HG03457 (cell line): ENCODE data around the gene TCF3.

Source experiments
- ATAC-seq: cut with Tn5 transposase; IDR thresholded peaks from one replicate; pipeline ENCODE4 v1.9.1; 2021; ENCODE audit warnings: moderate number of reproducible peaks; ENCODE audit not compliant: unreplicated experiment

Gene TCF3

GRCh38 chr19:1613146-1613545 lies 39.3 kb downstream of the TCF3 start:
- ATAC-seq = no peak

DNA sequence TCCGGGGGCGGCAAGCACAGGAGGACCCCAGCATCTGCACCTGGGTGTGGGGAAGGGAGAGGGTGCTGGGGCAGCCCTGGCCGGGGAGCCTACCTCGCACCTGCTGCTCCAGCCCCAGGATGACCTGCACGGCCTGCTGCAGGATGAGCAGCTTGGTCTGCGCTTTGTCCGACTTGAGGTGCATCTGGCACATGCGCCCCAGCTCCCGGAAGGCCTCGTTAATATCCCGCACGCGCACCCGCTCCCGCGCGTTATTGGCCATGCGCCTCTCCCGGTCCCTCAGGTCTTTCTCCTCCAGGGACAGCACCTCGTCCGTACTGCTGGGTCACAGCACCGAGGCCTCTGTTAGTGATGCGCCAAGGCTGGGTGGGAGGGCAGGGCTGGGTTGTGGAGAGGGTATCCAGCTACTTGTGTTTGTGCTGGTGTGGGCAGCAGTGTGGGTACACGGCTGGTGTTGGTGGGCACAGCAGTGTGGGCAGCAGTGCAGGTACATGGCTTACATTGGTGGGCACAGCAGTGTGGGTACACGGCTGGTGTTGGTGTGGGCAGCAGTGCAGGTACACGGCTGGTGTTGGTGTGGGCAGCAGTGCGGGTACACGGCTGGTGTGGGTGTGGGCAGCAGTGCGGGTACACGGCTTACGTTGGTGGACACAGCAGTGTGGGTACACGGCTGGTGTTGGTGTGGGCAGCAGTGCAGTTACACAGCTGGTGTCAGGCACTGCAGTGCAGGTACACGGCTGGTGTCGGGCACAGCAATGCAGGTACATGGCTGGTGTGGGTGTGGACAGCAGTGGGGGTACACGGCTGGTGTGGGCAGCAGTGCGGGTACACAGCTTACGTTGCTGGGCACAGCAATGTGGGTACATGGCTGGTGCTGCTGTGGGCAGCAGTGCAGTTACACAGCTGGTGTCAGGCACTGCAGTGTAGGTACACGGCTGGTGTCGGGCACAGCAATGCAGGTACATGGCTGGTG lies 40.0 kb downstream of the TCF3 start:
- ATAC-seq = no peak

DNA sequence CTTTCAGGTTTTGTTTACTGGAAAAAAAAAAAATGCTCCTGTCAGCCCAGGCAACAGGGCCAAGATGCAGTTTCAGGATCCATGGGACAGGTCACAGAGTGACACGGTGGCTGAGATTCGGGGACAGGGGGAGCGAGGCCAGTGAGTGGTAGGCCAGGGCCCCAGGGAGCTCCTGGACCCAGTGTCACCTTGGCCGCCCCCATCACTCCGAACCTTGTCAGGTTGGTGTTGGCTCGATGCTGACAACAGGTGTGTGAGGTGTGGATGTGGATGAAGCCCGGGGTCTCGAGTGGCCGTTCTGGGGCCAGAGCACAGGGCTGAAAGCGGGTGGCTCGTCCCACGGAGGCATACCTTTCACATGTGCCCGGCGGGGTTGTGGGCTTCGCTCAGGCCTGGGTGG lies 41.1 kb downstream of the TCF3 start:
- ATAC-seq = no peak

DNA sequence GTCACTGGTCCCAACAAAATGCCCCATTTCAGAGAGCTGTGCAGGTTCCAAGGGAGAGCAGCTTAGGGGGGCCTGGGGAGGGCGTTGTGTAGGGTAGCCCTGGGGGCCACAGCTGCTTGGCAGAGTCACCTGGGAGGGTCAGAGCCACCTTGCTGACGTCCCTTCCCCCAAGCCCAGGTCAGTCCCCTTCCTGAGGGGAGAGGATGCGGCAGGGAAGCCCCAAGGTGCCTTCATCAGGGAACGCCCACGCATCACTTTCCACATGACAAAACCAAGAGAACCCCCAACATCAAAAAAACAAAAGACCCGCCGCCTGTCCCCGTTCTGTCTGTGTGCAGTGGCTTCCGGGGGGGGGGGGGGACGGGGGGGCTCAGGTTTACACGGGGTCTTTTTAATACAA lies 41.8 kb downstream of the TCF3 start:
- ATAC-seq = no peak

DNA sequence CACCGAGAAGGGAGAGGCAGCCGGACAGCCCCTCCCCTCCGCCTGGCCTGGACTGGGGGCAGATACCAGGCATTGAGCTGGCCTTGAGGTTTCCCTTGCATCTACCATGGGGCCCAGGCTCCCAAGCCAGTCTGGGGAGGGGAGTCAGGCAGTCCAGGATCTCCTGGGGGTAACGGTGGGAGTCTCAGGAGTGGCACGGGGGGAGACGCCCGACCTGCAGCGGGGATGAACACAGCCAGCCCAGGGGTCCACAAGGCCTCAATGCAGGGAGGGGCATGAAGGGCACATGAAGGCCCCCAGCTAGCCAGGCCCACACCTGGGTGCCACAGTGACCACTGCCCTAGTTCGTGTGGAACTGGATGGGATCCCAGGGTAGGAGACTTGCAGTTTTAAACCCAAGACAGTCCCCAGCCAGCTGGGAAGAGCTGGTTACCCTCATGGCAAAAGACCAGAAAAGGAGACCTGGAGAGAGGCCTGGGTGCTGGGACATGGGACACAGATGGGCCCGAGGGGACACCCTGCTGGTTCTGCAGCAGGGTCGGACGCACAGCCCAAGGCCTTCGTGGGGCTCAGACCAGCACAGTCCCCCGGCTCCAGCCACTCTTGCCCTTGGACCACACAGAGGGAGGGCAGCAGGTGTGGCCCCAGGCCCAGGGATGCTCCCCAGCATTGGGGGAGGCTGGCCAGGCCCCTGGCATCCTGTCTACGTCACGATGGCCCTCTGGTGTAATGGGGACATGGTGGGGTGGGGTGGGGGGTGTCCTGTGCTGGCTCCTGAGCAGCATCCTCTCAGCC lies 42.5 kb downstream of the TCF3 start:
- ATAC-seq = no peak

- ATAC-seq = no peak
These were observed 43.4 kb downstream of the TCF3 start for GRCh38 chr19:1609103-1609396.

DNA sequence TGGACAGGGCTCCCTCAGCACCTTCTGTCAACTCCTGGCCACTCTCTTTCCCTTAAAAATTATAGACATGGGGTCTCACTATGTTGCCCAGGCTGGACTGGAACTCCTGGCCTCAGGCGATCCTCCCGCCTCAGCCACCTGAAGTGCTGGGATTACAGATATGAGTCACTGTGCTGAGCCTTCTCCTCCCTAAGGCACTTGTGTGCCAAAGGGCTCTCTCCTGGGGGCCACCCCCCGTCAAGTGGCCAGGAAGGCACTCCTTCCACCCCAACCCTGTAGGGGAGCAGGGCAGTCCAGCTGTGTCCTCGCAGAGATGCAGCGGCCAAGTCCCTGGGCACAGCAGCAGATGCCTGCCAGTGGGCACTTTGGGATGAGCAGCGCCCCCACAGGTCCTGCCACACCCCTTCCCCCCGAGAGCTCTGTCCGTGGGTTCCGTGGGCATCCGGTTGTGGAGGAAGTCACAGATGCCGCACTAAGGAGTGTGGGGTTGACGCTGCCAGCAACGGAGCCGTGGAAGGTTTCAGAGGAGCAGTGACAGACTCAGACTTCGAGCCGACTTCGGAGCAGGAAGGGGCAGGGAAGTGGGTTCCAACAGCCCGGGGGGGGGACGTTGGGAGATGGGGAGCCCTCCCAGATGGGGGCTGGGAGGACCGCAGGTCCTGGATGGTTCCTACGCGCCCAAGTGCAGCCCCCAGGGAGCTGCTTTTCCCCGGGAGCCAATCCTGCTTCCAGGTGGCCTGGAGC lies 43.9 kb downstream of the TCF3 start:
- ATAC-seq = no peak

GRCh38 chr19:1606138-1606651 lies 46.2 kb downstream of the TCF3 start:
- no peak for ATAC-seq

DNA sequence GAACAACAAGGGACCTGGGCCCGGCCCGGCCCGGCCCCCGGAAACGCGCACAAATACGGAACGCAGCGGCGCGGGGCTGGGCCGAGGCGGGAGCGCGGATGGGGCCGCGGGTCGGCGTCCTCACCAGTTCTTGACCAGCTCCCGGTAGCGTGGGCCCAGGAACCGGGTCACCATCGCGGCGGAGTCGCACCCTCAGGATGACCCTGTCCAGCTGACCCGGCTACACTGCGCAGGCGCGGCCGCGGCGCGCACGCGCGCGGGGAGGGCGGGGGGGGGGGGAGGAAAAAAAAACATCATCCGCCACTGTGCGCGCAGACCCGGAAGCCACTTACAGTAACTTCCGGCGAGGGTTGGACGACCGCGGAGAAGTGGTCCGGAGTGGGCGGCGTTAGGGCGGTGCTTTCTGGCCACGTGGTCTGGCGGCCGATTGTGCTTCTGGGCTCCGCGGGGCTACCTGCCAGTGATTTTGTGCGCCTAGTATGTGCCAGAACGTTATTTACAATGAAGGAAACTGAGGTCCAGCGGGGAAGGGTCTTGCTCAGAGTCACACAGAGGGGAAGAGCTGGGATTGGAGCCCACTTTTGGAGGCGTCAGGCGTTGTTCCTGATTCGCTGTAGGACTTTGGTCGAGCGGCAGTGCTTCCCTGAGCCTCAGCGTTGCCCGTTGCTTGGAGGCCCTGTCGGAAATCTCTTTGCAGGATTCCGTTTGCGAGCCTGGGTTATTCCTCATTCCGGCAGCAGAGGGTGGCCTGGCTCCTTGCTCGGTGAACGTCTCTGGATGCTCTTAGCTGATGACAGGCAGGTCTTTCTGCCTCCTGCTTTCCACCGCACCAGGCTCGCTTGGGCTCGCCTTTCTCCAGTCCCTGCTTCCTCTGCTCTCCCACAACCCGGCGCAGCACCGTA lies 46.9 kb downstream of the TCF3 start, which contains the start of gene UQCR11:
UQCR11 (minus strand) TSS at position 227 of the 902 bp plus-strand sequence; CDS start at position 174, 53 bp downstream.
- peak; percentile 52 for ATAC-seq

- no peak for ATAC-seq
These were observed 50.2 kb downstream of the TCF3 start for GRCh38 chr19:1602091-1602707.

- ATAC-seq = no peak
These were observed 50.8 kb downstream of the TCF3 start for GRCh38 chr19:1601613-1602064.

DNA sequence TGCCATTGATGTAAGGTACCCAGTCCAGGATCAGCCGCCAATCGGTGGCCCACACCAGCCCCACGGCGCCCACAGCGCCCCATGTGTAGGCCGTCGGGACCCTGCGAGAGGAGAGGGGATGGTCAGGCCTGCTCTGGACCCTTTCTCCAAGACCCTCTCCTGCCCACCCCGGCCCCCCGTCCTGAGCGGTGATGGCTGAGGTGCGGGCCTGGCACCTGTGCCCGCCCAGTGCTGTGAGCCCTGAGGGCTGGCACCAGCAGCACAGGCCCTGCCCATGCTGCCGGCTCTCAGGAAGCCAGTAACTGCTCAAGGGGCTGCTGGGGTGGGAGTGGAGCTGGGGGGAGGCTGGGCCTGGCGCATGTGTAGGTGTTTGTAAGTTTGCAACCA lies 53.0 kb downstream of the TCF3 start:
- no peak for ATAC-seq

DNA sequence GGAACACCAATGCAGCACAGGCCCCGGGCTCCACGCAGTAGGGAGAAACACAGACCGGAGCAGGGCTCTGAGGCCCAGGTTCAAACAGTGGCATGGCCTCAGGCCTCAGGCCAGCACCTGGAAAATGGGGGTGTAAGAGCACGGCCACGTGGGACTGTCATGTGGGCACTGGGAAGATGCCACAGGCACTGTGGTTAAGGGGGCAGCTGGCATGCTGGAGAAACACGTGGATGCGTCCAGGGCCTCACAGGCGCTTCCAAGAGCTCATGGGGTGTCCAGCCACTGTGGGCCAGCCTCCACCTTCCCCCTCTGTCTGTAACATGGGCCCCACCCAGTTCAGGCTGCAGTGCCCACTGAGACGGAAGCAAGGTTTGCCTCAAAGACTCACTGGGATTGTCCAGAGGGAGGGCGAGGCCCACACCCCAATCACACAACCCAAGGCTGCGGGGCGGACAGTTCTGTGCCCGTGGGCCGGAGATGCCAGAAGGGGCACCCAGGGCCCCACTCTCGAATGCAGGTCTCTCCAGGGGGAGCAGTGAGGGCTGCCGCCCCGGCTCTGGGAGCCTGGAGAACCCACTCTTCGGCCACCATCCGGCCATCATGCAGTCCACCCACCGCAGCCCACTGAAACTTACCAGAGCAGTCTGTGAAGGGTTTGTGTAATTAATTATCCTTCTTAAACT lies 53.5 kb downstream of the TCF3 start:
- ATAC-seq = no peak

DNA sequence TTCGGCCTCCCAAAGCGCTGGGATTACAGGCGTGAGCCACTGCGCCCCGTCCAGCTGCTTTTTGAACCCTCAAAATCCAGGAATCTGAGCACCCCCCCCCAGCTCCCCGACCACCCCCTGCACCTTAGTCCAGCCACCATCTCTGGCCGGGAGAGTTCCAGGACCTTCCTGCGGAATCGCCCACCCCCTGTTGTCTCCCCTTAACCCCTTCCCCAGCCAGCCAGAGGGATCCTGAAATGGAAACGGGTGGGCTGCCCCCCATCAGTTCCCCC lies 59.0 kb downstream of the TCF3 start:
- no peak for ATAC-seq

- ATAC-seq = peak; percentile 39
These were observed 59.5 kb downstream of the TCF3 start, which contains the start of gene MBD3 for GRCh38 chr19:1592755-1593500. TSS of gene MBD3 (minus strand) at chr19:1592865. CDS start at chr19:1592631, 234 bp downstream.

GRCh38 chr19:1592024-1592754 lies 60.2 kb downstream of the TCF3 start:
- peak; percentile 35 for ATAC-seq

- ATAC-seq = no peak
These were observed 60.9 kb downstream of the TCF3 start for GRCh38 chr19:1591421-1592023.
